SK-N-SH treated with all-trans-retinoic acid at 6 μM for 48 hours (cell line): ENCODE data around the gene NDUFA13.
A peak's percentile ranks its signal among the peaks of the same experiment; 100 is the strongest.

Experiments
- ATAC-seq: fragments of 200-7000 bp; cut with Tn5 transposase; 3 replicates; pipeline ENCODE4 v1.9.1; 2020; ENCODE audit warnings: mild to moderate bottlenecking, moderate library complexity
- ARNTL ChIP-seq: fragments of 450-650 bp; formaldehyde crosslinking; IDR thresholded peaks from 2 replicates; pipeline ENCODE4 v1.5.0; 2020; ENCODE audit warnings: low read depth, mild to moderate bottlenecking, moderate library complexity, borderline replicate concordance
- CREB5 ChIP-seq: fragments of 250-450 bp; sonication (Bioruptor Pico); IDR thresholded peaks from 2 replicates; pipeline ENCODE4 v1.5.1; 2020; ENCODE audit warnings: low read depth, mild to moderate bottlenecking, moderate library complexity
- CSRNP3 ChIP-seq: fragments of 250-450 bp; sonication (Bioruptor Pico); IDR thresholded peaks from 2 replicates; pipeline ENCODE4 v1.5.1; 2021; ENCODE audit warnings: mild to moderate bottlenecking, moderate library complexity
- ESRRG ChIP-seq: fragments of 250-450 bp; sonication (Bioruptor Pico); IDR thresholded peaks from 2 replicates; pipeline ENCODE4 v1.6.1; 2021; ENCODE audit warnings: mild to moderate bottlenecking
- GLIS3 ChIP-seq: fragments of 250-450 bp; sonication (Bioruptor Pico); IDR thresholded peaks from 2 replicates; pipeline ENCODE4 v1.5.0; 2020; ENCODE audit warnings: mild to moderate bottlenecking, moderate library complexity
- ISL1 ChIP-seq: fragments of 250-450 bp; sonication (Bioruptor Pico); IDR thresholded peaks from 2 replicates; pipeline ENCODE4 v2.1.2; 2022; ENCODE audit warnings: mild to moderate bottlenecking, moderate library complexity
- OSR1 ChIP-seq: fragments of 250-450 bp; sonication (Bioruptor Pico); IDR thresholded peaks from 2 replicates; pipeline ENCODE4 v1.8.0; 2022; ENCODE audit warnings: moderate library complexity, mild to moderate bottlenecking, inconsistent platforms
- POU6F1 ChIP-seq: fragments of 250-450 bp; sonication (Bioruptor Pico); IDR thresholded peaks from 2 replicates; pipeline ENCODE4 v1.8.0; 2021; ENCODE audit warnings: low read depth, mild to moderate bottlenecking, moderate library complexity, borderline replicate concordance
- PPARA ChIP-seq: fragments of 250-450 bp; sonication (Bioruptor Pico); IDR thresholded peaks from 2 replicates; pipeline ENCODE4 v1.5.0; 2020; ENCODE audit warnings: mild to moderate bottlenecking, borderline replicate concordance
- RARB ChIP-seq: fragments of 250-450 bp; sonication (Bioruptor Pico); IDR thresholded peaks from 2 replicates; pipeline ENCODE4 v1.8.0; 2021; ENCODE audit warnings: mild to moderate bottlenecking, moderate library complexity
- SNAI2 ChIP-seq: fragments of 250-450 bp; sonication (Bioruptor Pico); IDR thresholded peaks from 2 replicates; pipeline ENCODE4 v1.5.0; 2020; ENCODE audit warnings: mild to moderate bottlenecking, moderate library complexity
- TCF4 ChIP-seq: fragments of 250-450 bp; sonication (Bioruptor Pico); IDR thresholded peaks from 2 replicates; pipeline ENCODE4 v1.8.0; 2021; ENCODE audit warnings: mild to moderate bottlenecking, moderate library complexity, borderline replicate concordance
- TSHZ2 ChIP-seq: fragments of 250-450 bp; sonication (Bioruptor Pico); IDR thresholded peaks from 2 replicates; pipeline ENCODE4 v1.5.0; 2020; ENCODE audit warnings: mild to moderate bottlenecking, moderate library complexity
- ZC3H10 ChIP-seq: fragments of 250-450 bp; sonication (Bioruptor Pico); IDR thresholded peaks from 2 replicates; pipeline ENCODE4 v1.5.1; 2021; ENCODE audit warnings: mild to moderate bottlenecking, moderate library complexity
- ZFP30 ChIP-seq: fragments of 450-650 bp; formaldehyde crosslinking; IDR thresholded peaks from 2 replicates; pipeline ENCODE4 v1.5.0; 2022; ENCODE audit warnings: mild to moderate bottlenecking, moderate library complexity
- ZNF565 ChIP-seq: fragments of 450-650 bp; formaldehyde crosslinking; conservative IDR thresholded peaks from 2 replicates; pipeline ENCODE4 v1.5.0; 2020; ENCODE audit warnings: low read depth, mild to moderate bottlenecking, moderate library complexity
- ZNF70 ChIP-seq: fragments of 450-650 bp; formaldehyde crosslinking; IDR thresholded peaks from 2 replicates; pipeline ENCODE4 v1.5.0; 2020; ENCODE audit warnings: mild to moderate bottlenecking, moderate library complexity
- ZNF8 ChIP-seq: fragments of 450-650 bp; formaldehyde crosslinking; IDR thresholded peaks from 2 replicates; pipeline ENCODE4 v1.5.0; 2020; ENCODE audit warnings: mild to moderate bottlenecking, moderate library complexity

NDUFA13 gene

GRCh38 chr19:19559931-19560330 lies 43.9 kb downstream of the NDUFA13 start:
- no peak for TF ChIP-seq ISL1 (CRISPR knock-in tag)
- TF ChIP-seq ZFP30 (CRISPR knock-in tag) = no peak
- TF ChIP-seq SNAI2 (CRISPR knock-in tag) = no peak
- TF ChIP-seq ZC3H10 (CRISPR knock-in tag) = no peak
- no peak for TF ChIP-seq POU6F1 (CRISPR knock-in tag)
- TF ChIP-seq TSHZ2 (CRISPR knock-in tag) = no peak
- TF ChIP-seq ZNF8 = no peak
- no peak for TF ChIP-seq CREB5 (CRISPR knock-in tag)
- no peak for TF ChIP-seq ARNTL (CRISPR knock-in tag)
- no peak for TF ChIP-seq RARB (CRISPR knock-in tag)
- no peak for TF ChIP-seq ZNF70 (CRISPR knock-in tag)
- no peak for TF ChIP-seq GLIS3 (CRISPR knock-in tag)
- TF ChIP-seq CSRNP3 (CRISPR knock-in tag) = no peak
- no peak for ATAC-seq

GRCh38 chr19:19561946-19562664 lies 46.1 kb downstream of the NDUFA13 start:
- TF ChIP-seq GLIS3 (CRISPR knock-in tag) = no peak
- no peak for TF ChIP-seq POU6F1 (CRISPR knock-in tag)
- TF ChIP-seq CREB5 (CRISPR knock-in tag) = no peak
- TF ChIP-seq ZNF565 (CRISPR knock-in tag) = no peak
- no peak for TF ChIP-seq ESRRG (CRISPR knock-in tag)
- no peak for TF ChIP-seq OSR1 (CRISPR knock-in tag)
- TF ChIP-seq SNAI2 (CRISPR knock-in tag) = no peak
- ATAC-seq = no peak

- peak; percentile 43; the same call in 2 of the 3 replicates for ATAC-seq
- no peak for TF ChIP-seq ZFP30 (CRISPR knock-in tag)
- TF ChIP-seq TCF4 (CRISPR knock-in tag) = no peak
- TF ChIP-seq PPARA (CRISPR knock-in tag) = no peak
- no peak for TF ChIP-seq ZNF565 (CRISPR knock-in tag)
These were observed 46.8 kb downstream of the NDUFA13 start for GRCh38 chr19:19562665-19563347.
